Ishikawa (cell line): ENCODE measurements around the gene TAAR1.

Experiments
- CEBPB ChIP-seq: IDR thresholded peaks from 2 replicates; pipeline ENCODE4 v1.6.1; 2012
- CREB1 ChIP-seq: IDR thresholded peaks from 2 replicates; pipeline ENCODE4 v1.6.1; 2012; ENCODE audit warnings: low read depth
- EGR1 ChIP-seq: IDR thresholded peaks from 2 replicates; pipeline ENCODE4 v1.6.1; 2012
- EP300 ChIP-seq: IDR thresholded peaks from 2 replicates; pipeline ENCODE4 v1.6.1; 2012; ENCODE audit warnings: borderline replicate concordance
- FOXM1 ChIP-seq: IDR thresholded peaks from 2 replicates; pipeline ENCODE4 v1.6.1; 2012; ENCODE audit warnings: low read depth, borderline replicate concordance
- NFIC ChIP-seq: IDR thresholded peaks from 2 replicates; pipeline ENCODE4 v1.6.1; 2012
- RAD21 ChIP-seq: IDR thresholded peaks from 2 replicates; pipeline ENCODE4 v1.6.1; 2012; ENCODE audit warnings: low read depth
- TAF1 ChIP-seq: IDR thresholded peaks from 2 replicates; pipeline ENCODE4 v1.6.1; 2012; ENCODE audit warnings: low read depth, mild to moderate bottlenecking
- TCF12 ChIP-seq: IDR thresholded peaks from 2 replicates; pipeline ENCODE4 v1.6.1; 2012; ENCODE audit warnings: low read depth
- TEAD4 ChIP-seq: IDR thresholded peaks from 2 replicates; pipeline ENCODE4 v1.6.1; 2012
- YY1 ChIP-seq: IDR thresholded peaks from 2 replicates; pipeline ENCODE4 v1.6.1; 2012; ENCODE audit warnings: low read depth
- ZBTB7A ChIP-seq: IDR thresholded peaks from 2 replicates; pipeline ENCODE4 v1.6.1; 2012; ENCODE audit warnings: low read depth
- TF ChIP-seq, protein P1 (sequence below): IDR thresholded peaks from 2 replicates; pipeline ENCODE4 v1.6.1; 2012
- TF ChIP-seq, protein P2 (sequence below): IDR thresholded peaks from 2 replicates; pipeline ENCODE4 v1.6.1; 2012
- TF ChIP-seq, protein P3 (sequence below): IDR thresholded peaks from 2 replicates; pipeline ENCODE4 v1.6.1; 2012; ENCODE audit warnings: low read depth, mild to moderate bottlenecking

TAAR1 gene

DNA sequence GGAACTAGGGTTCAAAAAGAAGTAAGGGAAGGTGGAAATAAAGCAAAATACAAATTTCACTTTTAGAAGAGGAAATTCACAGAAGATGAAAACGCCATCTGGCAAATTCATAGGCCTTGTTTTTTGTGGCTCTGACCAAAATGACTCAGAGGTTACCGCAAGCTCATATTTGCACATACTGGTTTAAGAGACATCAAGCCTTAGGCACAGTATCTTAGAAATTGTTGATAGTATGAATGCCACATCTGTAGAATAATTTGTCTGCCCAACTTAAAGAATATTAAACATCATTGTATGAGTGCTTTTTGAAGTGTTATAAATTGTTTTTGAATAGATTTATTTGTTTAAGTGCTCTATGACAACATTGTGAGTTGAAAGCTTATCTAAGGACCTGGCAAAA lies 10.6 kb downstream of the TAAR1 start:
- TF ChIP-seq YY1 = no peak
- TF ChIP-seq, protein P1, sequence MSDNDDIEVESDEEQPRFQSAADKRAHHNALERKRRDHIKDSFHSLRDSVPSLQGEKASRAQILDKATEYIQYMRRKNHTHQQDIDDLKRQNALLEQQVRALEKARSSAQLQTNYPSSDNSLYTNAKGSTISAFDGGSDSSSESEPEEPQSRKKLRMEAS = no peak
- no peak for TF ChIP-seq TEAD4
- no peak for TF ChIP-seq ZBTB7A
- TF ChIP-seq FOXM1 = no peak
- no peak for TF ChIP-seq EGR1
- no peak for TF ChIP-seq TCF12
- no peak for TF ChIP-seq CREB1
- TF ChIP-seq, protein P2, sequence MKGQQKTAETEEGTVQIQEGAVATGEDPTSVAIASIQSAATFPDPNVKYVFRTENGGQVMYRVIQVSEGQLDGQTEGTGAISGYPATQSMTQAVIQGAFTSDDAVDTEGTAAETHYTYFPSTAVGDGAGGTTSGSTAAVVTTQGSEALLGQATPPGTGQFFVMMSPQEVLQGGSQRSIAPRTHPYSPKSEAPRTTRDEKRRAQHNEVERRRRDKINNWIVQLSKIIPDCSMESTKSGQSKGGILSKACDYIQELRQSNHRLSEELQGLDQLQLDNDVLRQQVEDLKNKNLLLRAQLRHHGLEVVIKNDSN = no peak
- TF ChIP-seq, protein P3, sequence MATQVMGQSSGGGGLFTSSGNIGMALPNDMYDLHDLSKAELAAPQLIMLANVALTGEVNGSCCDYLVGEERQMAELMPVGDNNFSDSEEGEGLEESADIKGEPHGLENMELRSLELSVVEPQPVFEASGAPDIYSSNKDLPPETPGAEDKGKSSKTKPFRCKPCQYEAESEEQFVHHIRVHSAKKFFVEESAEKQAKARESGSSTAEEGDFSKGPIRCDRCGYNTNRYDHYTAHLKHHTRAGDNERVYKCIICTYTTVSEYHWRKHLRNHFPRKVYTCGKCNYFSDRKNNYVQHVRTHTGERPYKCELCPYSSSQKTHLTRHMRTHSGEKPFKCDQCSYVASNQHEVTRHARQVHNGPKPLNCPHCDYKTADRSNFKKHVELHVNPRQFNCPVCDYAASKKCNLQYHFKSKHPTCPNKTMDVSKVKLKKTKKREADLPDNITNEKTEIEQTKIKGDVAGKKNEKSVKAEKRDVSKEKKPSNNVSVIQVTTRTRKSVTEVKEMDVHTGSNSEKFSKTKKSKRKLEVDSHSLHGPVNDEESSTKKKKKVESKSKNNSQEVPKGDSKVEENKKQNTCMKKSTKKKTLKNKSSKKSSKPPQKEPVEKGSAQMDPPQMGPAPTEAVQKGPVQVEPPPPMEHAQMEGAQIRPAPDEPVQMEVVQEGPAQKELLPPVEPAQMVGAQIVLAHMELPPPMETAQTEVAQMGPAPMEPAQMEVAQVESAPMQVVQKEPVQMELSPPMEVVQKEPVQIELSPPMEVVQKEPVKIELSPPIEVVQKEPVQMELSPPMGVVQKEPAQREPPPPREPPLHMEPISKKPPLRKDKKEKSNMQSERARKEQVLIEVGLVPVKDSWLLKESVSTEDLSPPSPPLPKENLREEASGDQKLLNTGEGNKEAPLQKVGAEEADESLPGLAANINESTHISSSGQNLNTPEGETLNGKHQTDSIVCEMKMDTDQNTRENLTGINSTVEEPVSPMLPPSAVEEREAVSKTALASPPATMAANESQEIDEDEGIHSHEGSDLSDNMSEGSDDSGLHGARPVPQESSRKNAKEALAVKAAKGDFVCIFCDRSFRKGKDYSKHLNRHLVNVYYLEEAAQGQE = no peak
- TF ChIP-seq NFIC = no peak

DNA sequence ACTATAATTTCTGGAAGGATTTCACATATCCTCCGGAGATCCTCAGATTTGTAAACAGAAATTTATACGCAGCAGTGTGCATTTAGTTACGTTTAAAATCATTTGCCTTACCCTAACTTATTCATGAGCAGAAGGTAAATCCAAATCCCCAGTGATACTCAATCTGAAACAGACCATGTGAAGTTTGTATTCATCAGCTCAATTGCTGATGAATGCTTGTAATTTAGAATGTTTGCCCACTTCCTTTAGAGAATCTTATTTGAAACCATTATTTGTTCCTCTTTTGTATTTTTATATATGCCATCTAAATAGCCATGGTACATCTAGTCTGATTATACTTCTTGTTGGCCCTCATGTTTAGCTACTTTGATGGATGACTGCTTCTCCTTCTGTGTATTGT lies 15.4 kb downstream of the TAAR1 start:
- TF ChIP-seq TAF1 (no peak), EGR1 (no peak), CREB1 (no peak), NFIC (no peak), TEAD4 (no peak), EP300 (no peak), RAD21 (no peak)
- TF ChIP-seq, protein P1 = no peak
- TF ChIP-seq, protein P3 = no peak
- TF ChIP-seq, protein P2 = no peak

DNA sequence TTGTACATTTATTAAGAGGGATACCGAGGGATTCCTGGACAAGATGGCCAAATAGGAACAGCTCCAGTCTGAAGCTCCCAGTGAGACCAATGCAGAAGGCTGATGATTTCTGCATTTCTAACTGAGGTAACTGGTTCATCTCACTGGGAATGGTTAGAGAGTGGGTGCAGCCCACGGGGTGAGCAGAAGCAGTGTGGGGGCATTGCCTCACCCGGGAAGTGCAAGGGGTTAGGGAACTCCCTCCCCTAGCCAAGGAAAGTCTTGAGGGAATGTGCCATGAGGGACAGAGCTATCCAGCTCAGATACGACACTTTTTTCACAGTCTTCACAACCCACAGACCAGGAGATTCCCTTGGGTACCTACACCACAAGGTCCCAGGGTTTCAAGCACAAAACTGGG lies 24.2 kb downstream of the TAAR1 start:
- TF ChIP-seq EGR1 = no peak
- TF ChIP-seq TCF12 = no peak
- TF ChIP-seq TAF1 = no peak
- no peak for TF ChIP-seq ZBTB7A
- TF ChIP-seq, protein P3 = no peak
- no peak for TF ChIP-seq CREB1
- TF ChIP-seq CEBPB = no peak
- no peak for TF ChIP-seq TEAD4
- TF ChIP-seq FOXM1 = no peak

DNA sequence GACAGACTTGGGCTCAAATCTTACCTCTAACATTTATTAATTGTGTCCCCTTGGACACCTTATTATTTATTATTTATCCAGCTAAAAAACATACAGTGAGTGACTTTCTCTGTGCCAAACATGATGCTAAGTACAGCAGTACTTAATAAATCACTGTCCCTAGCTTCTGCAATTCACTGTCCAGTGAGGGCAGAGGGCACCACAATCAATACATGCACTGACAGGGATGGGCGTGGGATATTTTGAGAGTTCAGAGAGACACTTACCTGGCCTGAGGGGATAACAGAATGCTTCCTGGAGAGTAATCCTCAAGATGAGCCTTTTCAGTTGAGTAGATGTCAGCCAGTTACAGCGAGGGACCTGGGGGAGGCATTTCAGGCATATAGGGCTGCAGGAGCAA lies 25.6 kb downstream of the TAAR1 start:
- TF ChIP-seq, protein P1 = no peak
- TF ChIP-seq, protein P2 = no peak
- TF ChIP-seq, protein P3 = no peak
- TF ChIP-seq EP300 (no peak), CEBPB (no peak), FOXM1 (no peak), RAD21 (no peak), ZBTB7A (no peak), EGR1 (no peak), CREB1 (no peak), YY1 (no peak), TAF1 (no peak)
